HG02938 (cell line): ENCODE measurements around the gene SLC6A6.

ENCODE experiments used
- ATAC-seq: cut with Tn5 transposase; IDR thresholded peaks from one replicate; pipeline ENCODE4 v1.9.1; 2021; ENCODE audit warnings: mild to moderate bottlenecking, moderate library complexity; ENCODE audit not compliant: unreplicated experiment

Gene SLC6A6

DNA sequence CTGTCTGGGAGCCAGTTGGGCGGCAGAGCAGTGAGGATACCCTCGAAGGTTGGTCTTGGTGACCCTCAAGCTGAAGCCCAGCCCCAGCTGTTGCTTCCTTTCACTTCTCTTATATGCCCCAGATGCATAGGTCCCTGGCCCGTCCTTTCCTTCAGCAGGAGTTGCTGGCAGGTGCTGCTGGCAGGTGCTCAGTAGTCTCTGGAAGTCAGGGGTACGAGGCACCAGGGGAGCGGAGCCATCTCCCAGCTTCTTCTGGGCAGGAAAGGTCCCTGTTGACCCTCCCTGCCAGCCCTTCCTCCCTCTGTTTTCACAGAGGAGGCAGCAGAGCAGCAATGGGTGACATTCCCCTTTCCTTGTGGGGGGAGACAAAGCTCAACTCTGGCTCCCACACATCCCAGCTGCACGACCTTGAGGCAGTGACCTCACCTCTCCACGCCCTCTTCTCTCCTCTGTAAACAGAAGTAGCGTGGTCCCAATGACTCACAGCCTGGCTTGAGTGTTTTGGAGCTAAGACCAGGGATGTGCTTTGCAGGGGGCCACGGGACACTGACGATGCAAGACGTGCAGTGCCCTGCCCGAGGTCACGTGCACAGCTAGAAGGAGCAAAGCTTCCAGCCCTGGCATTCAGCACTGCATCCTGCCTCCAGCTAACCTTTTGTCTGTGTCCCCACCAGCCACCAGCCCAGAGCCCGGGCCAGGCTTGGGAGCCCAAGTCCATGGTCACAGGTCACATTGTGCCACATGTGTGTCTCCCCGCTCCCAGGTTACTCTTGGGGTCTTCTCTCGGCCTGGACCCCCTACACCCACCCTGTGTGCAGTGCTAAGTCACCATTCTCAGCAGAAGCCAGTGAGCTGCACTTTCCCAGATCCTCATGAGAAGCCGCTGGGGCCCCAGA, 49.7 kb downstream of the SLC6A6 start:
- no peak for ATAC-seq

DNA sequence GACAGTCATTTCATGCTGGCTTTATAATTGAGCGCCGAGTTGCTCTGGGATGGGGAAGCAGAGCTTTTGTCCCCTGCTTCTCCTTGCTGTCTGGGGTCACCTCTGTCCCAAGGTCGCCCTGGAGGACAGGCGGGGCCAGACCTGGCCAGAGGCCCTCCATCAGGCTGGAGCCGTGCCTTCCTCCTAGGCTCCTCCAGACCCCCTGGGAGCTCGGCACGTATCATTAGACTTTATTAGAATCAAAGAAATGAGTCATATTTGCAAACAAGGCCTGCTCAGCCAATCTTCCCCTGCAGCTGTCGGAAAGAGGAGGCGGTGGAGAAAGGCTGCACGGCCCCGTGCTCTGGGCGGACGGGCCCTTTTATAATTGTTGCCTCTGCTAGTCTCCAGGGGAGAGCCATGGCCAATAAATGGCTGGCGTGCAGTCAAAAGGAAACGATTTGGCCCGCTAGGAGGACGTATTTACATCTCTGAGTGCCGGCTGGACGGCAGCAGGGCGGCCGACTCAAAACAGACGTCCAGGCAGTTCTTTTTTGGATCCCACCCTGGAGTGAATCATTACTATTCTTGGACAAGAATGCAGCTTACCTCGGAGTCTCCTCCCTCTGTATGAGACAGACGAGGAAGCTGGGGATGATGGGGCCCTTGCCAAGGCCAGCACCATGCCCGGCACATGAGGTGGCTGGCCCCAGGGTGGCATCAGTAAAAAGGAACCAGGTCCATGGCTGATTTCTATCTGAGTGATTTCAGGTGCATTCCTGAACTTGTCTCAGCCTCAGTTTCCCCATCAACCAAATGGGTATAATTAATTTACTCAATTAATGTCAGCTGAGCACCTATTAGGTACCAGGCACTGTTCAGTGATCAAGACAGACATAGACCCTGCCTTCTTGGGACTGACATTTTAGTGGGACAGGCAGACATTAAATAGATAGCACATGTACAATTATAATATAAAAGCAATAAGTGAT, 50.6 kb downstream of the SLC6A6 start:
- no peak for ATAC-seq

GRCh38 chr3:14453876-14454638, 51.7 kb downstream of the SLC6A6 start:
- no peak for ATAC-seq

GRCh38 chr3:14454639-14455310, 52.4 kb downstream of the SLC6A6 start:
- ATAC-seq = no peak

GRCh38 chr3:14455571-14456317, 53.3 kb downstream of the SLC6A6 start:
- ATAC-seq = no peak

DNA sequence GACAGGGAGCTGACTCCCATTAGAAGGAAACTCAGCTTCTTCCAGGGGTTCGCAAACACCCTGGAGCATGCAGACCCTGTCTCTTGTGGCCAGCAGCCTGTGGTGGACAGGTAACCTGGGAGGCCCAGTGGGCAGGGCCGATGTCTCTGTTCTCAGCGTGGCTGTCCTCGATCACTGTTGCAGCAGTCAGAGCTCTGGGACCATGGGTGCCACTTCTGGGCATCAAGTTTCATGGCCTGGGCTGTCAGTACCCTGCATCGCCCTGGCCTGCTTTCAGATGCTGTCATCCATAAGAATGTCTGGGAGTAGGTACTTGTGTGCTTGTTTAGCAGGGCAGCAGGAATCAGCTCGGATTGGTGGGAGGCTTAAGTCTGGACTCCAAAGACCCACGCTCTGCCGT, 54.4 kb downstream of the SLC6A6 start:
- ATAC-seq = no peak

DNA sequence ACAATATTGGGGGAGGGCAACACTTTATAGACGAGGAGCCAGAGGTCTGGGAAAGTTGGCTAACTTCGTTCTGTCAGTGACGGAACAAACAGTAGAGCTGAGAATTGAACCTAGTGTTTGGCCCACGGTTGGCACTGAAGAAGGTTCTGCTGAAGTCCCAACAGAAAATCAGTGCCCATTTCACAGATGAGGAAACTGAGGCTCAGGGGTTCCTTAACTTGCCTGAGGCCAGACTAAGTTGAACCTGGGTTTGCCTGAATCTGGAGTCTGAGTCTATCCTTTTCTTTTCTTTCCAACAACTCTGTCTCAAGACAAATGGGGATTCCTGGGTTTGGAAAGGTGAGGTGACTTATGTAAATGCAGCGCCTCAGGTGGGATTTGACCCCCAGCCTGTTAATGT, 55.1 kb downstream of the SLC6A6 start:
- no peak for ATAC-seq

DNA sequence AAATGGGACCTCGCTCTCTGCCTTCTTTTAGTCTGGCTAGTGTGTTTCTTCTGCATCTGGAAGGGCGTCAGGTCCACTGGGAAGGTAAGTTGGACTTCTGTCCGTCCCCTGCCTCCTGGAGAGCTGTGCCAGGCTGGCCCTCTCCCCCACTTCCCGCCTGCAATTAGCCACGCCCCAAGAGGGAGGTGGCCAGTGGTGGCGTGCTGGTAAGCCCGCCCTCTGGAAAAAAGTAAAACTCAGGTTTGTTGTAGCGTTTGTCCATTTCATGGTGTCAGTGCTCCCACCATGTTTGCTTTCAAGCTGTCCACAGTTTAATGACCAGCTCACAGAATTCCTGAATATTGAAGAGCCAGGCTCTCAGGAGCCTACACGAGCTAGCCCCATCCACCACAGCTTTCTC, 55.6 kb downstream of the SLC6A6 start:
- ATAC-seq = no peak

- no peak for ATAC-seq
Observed at GRCh38 chr3:14458434-14459275, 56.2 kb downstream of the SLC6A6 start.

DNA sequence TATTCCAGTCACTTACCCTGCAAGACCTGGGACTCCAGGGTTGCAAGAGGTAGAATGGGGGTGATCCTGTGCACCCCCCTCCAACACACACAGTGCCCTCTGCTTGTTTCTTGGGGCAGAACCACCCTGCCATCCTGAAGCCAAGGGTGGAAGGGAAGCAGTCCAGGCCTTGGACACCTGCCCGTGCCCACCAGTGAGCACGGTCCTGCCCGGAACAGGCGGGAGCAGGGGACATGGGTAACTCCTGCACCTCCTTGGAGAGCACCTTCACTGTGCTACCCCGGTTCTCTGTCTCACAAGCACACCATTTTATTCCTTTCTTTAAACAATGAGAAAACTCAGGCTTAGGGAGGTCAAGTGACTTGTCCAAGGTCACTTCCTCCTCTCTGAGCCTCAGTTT, 57.0 kb downstream of the SLC6A6 start:
- ATAC-seq = no peak

DNA sequence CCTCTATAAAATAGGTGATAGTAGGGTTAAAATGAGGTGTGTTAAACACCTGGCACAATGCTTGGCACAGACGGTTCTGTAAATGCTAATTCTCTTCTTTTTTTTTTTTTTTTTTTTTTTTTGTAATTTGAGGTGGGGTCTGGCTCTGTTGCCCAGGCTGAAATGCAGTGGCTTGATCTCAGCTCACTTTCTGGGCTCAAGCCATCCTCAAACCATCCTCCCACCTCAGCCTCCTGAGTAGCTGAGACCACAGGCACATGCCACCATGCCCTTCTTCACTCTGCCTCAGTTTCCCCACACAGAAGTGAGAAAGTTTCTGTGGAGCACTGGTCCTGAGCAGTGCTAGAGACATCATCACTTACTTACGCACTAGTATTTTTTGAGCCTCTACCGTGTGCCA, 57.4 kb downstream of the SLC6A6 start:
- ATAC-seq = no peak

- no peak for ATAC-seq
Observed at GRCh38 chr3:14460342-14461005, 58.1 kb downstream of the SLC6A6 start.

GRCh38 chr3:14461006-14461747, 58.8 kb downstream of the SLC6A6 start:
- no peak for ATAC-seq

DNA sequence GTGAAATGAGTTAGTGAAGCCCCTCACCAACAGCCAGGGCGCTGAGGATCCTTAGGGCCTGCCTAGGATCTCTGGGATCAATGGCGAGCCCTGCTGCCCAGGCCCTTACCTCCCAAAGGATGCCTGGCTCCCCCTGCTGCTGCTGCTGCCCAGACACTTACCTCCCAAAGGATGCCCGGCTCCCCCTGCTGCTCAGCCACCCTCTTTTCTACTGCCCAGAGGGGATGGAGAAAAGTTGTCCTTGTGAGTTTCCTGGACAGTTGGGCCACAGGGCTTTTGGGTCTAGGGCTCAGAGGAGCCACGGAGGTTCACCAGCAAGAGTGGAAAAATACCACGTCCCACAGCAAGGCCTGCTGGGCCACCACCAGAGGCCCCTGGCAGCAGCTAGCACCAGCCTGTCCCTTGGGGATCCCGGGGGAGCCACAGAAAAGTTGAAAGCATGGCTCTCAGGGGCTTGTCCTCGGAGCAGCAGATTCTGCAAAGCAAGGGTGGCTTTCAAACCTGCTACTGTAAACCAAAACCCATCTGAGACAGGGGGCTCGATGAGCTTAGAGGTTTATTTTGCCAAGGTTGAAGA, 59.4 kb downstream of the SLC6A6 start:
- no peak for ATAC-seq

DNA sequence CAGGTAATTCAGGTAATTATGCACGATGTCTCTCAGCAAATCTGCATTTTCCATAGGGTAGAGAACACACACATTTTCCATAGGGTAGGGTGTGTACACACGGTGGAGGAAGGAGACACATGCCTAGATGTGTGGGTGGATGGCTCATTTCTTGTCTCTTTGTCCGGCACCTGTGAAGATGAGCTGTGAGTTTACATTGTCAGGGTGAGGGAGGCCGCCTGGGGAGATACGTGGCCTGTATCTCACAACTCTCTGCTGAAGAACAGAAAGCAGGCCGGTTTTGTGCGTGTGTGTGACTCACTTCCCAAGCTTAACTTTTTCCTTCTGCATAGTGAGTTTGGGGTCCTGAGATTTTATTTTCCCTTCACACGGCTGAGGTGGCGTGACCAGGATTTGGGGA, 60.3 kb downstream of the SLC6A6 start:
- no peak for ATAC-seq

GRCh38 chr3:14463330-14464140, 61.1 kb downstream of the SLC6A6 start:
- ATAC-seq = no peak

- no peak for ATAC-seq
Observed at GRCh38 chr3:14464141-14464465, 61.7 kb downstream of the SLC6A6 start.
